ENCODE measurements around the gene DAP. TPM values are rescaled to one million over a fixed set of nuclear protein-coding genes. Genes with fewer than 3 reads are reported as not detected.

The DAP gene
- total RNA-seq, 1 experiment from 2014 or later = 279 TPM

DNA sequence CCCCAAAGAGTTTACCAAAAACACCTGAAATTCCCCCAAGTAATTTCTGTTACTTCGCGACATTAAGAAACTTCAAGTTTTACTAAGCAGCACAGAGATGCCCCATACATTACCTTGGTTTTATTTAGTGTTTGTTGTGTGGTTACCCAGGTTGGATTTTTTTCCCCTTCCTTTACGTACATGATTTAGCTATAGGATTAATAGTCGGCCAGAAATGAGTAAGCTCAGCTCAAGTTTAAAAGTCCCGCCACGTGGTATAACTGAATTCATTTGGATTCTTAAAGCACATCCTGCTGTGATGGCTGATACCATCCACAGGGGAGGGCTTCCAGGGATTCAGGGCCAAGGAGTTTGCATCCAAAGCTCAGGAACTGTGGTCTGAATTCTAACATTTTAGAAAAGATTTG, 75.9 kb downstream of the DAP start:
- no peaks in the 10 kb centered on the region for H3K4me1 ChIP-seq (replicated peaks; ENCODE audit: insufficient read depth)
- no peaks in the 10 kb centered on the region for H3K9me3 ChIP-seq (ENCODE audit: insufficient read depth, low read depth)
- no peak overlapping the region for H3K4me3 ChIP-seq
- no peak overlapping the region for H2AFZ ChIP-seq
- no peaks in the 10 kb centered on the region for H3K9me2 ChIP-seq (ENCODE audit: insufficient read depth)
- CTCF ChIA-PET = no interaction called here
- no TSS peak for BruUV-seq (replicated peaks)
- no peak overlapping the region for H3K4me2 ChIP-seq
- H3K79me2 ChIP-seq (ENCODE audit: low read depth) = peaks cover 7% of the 10 kb centered on the region; the same call in 1 of the 2 replicates
- intact Hi-C loops (cut with micrococcal nuclease; ENCODE audit: unreplicated experiment) = no loop called here
- no peaks in the 10 kb centered on the region for H3F3A ChIP-seq (ENCODE audit: insufficient read depth, low read depth)
- DNase-seq = no peak
- TF ChIP-seq, protein P1, sequence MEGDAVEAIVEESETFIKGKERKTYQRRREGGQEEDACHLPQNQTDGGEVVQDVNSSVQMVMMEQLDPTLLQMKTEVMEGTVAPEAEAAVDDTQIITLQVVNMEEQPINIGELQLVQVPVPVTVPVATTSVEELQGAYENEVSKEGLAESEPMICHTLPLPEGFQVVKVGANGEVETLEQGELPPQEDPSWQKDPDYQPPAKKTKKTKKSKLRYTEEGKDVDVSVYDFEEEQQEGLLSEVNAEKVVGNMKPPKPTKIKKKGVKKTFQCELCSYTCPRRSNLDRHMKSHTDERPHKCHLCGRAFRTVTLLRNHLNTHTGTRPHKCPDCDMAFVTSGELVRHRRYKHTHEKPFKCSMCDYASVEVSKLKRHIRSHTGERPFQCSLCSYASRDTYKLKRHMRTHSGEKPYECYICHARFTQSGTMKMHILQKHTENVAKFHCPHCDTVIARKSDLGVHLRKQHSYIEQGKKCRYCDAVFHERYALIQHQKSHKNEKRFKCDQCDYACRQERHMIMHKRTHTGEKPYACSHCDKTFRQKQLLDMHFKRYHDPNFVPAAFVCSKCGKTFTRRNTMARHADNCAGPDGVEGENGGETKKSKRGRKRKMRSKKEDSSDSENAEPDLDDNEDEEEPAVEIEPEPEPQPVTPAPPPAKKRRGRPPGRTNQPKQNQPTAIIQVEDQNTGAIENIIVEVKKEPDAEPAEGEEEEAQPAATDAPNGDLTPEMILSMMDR (conservative IDR thresholded peaks at IDR 0.05) = no peak
- no peak for TF ChIP-seq EZH2 (IDR thresholded peaks at IDR 0.05; ENCODE audit: low read depth)
- H3K27me3 ChIP-seq (ENCODE audit: insufficient read depth, low read depth) = no peaks in the 10 kb centered on the region
- no peaks in the 10 kb centered on the region for H4K20me1 ChIP-seq (ENCODE audit: insufficient read depth)
- H3K27ac ChIP-seq = no peak overlapping the region
- peaks cover 36% of the 10 kb centered on the region; the same call in 1 of the 2 replicates for H3K36me3 ChIP-seq (ENCODE audit: low read depth)
- POLR2A ChIA-PET (ENCODE audit: unreplicated experiment) = interaction anchor here (0.5 kb wide), 1 partner anchor 567 kb away, joined by 6 read pairs; no protein-coding TSS in a partner anchor

DNA sequence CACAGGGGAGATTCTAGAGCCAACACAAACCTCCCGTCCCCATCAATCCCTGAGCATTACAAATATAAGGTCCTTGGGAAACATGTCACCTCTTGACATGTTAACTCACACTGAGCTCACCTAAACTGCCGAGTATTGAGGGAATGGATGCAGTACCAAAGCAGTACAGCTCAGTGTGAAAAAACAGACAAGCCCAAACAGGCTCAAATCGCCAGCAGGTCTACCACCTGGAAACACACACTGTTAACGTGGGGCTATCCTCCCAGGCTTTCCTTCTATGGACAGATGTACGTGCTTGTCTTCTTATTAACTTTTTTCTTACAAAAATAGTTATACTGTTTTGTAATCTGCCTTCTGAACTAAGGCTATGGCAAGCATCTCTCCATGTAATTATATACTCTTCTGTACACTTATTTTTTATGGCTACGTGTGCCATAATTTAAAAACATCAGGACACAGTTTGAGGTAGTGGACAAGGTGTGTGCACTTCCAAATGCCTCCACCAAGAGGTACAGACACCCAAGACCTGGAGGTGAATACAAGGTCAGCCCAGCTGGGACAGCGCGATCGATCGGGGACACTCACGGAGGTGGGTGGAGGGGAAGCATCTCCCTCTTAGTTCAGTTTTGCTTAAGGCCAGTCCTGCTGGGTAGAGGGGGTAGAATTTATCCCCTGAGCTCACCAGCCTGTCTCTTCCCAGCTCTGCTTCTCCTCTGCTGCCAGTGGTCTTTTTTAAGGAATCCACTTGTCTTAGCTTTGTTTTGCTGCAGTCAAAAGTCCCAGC, 76.5 kb downstream of the DAP start:
- no peak overlapping the region for H3K4me2 ChIP-seq
- no peaks in the 10 kb centered on the region for H3K4me1 ChIP-seq (replicated peaks; ENCODE audit: insufficient read depth)
- peaks cover 7% of the 10 kb centered on the region; the same call in 1 of the 2 replicates for H3K79me2 ChIP-seq (ENCODE audit: low read depth)
- no peak overlapping the region for H2AFZ ChIP-seq
- H3K4me3 ChIP-seq = no peak overlapping the region
- intact Hi-C loops (cut with micrococcal nuclease; ENCODE audit: unreplicated experiment) = no loop called here
- no peaks in the 10 kb centered on the region for H3K9me2 ChIP-seq (ENCODE audit: insufficient read depth)
- peaks cover 33% of the 10 kb centered on the region; the same call in 1 of the 2 replicates for H3K36me3 ChIP-seq (ENCODE audit: low read depth)
- no peaks in the 10 kb centered on the region for H3K27me3 ChIP-seq (ENCODE audit: insufficient read depth, low read depth)
- ChIA-PET POLR2A (ENCODE audit: unreplicated experiment) (interaction anchor here (0.5 kb wide), 1 partner anchor 567 kb away, joined by 6 read pairs; no protein-coding TSS in a partner anchor), CTCF (no interaction called here)
- H4K20me1 ChIP-seq (ENCODE audit: insufficient read depth) = no peaks in the 10 kb centered on the region
- no peaks in the 10 kb centered on the region for H3K9me3 ChIP-seq (ENCODE audit: insufficient read depth, low read depth)
- no peak for TF ChIP-seq EZH2 (IDR thresholded peaks at IDR 0.05; ENCODE audit: low read depth)
- TF ChIP-seq, protein P1 (conservative IDR thresholded peaks at IDR 0.05) = no peak
- no peak overlapping the region for H3K27ac ChIP-seq
- DNase-seq = no peak
- H3F3A ChIP-seq (ENCODE audit: insufficient read depth, low read depth) = no peaks in the 10 kb centered on the region
- BruUV-seq (replicated peaks) = no TSS peak

DNA sequence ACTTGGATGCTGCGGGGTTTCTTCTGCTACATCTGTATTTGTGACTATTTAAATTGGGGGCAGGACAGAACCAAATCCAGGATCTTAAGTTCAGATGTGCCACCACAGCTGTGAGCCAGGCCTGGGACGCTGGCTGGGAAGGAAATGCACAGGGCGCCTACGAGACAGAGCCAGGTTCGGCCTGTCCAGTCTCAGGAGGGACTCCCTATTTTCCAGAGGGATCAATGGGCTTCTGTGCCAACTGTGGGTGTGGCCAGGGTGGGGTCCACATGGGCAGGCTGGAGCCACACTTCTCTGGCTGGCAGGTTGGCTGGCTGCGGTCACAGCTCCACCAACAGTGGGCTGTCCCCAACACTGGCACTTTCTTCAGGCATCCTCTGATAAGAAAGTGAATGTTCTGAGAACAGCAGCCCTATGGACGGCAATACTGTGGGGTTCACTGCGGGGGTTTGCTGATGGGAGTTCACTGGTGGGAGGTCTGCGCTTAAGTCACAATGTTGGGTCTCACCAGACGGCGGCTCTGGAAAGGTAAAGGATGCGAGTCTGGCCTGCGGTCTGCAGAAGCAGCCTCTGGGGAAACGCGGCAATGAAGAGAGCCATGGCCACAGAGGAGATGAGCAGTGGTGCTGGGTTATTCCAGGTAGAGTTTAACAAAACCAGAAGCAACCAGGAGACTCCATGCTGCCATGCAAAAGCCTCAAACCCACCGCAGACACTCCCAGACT, 78.1 kb downstream of the DAP start:
- intact Hi-C loops (cut with micrococcal nuclease; ENCODE audit: unreplicated experiment) = no loop called here
- TF ChIP-seq, protein P1 (conservative IDR thresholded peaks at IDR 0.05) = no peak
- TF ChIP-seq EZH2 (IDR thresholded peaks at IDR 0.05; ENCODE audit: low read depth) = no peak
- no peaks in the 10 kb centered on the region for H3K27me3 ChIP-seq (ENCODE audit: insufficient read depth, low read depth)
- no peaks in the 10 kb centered on the region for H3K9me3 ChIP-seq (ENCODE audit: insufficient read depth, low read depth)
- H3K9me2 ChIP-seq (ENCODE audit: insufficient read depth) = no peaks in the 10 kb centered on the region
- ChIA-PET POLR2A (ENCODE audit: unreplicated experiment) (no interaction called here), CTCF (no interaction called here)
- H3K4me1 ChIP-seq (replicated peaks; ENCODE audit: insufficient read depth) = no peaks in the 10 kb centered on the region
- H4K20me1 ChIP-seq (ENCODE audit: insufficient read depth) = no peaks in the 10 kb centered on the region
- no peak overlapping the region for H3K27ac ChIP-seq
- no peak overlapping the region for H3K4me3 ChIP-seq
- H3K36me3 ChIP-seq (ENCODE audit: low read depth) = peaks cover 32% of the 10 kb centered on the region; the same call in 1 of the 2 replicates
- H2AFZ ChIP-seq = no peak overlapping the region
- no peaks in the 10 kb centered on the region for H3F3A ChIP-seq (ENCODE audit: insufficient read depth, low read depth)
- no peak for DNase-seq
- H3K79me2 ChIP-seq (ENCODE audit: low read depth) = no peaks in the 10 kb centered on the region
- H3K4me2 ChIP-seq = no peak overlapping the region
- BruUV-seq (replicated peaks) = no TSS peak

Data from PC-9 (cell line).